Peyer's patch (tissue), 4 donors: Measurements from ENCODE around the gene DCC. TPM values are rescaled to one million over a fixed set of nuclear protein-coding genes. Genes with fewer than 3 reads are reported as not detected.

Experiments
- DNase-seq, 3 donors: peaks; one replicate each; pipeline ENCODE4 v3.0.0-alpha.2; 2017 to 2019
- H3K27ac ChIP-seq, 4 donors: fragments of 200-600 bp; sonication (generic); one replicate each; pipeline ENCODE4 v1.5.1; 2016 to 2019
- H3K27me3 ChIP-seq, 2 donors: fragments of 200-600 bp; sonication (generic); one replicate each; pipeline ENCODE4 v1.5.1; 2019
- H3K36me3 ChIP-seq, 3 donors: fragments of 200-600 bp; sonication (generic); one replicate each; pipeline ENCODE4 v1.5.1; 2016 to 2019
- H3K4me1 ChIP-seq, 4 donors: fragments of 200-600 bp; sonication (generic); one replicate each; pipeline ENCODE4 v1.5.1; 2016 to 2019
- H3K4me3 ChIP-seq, 4 donors: fragments of 200-600 bp; sonication (generic); 1 replicate in 3 of 4; 2 replicates in 1 of 4; pipeline ENCODE4 v1.5.1; 2016 to 2019; ENCODE audit warnings: mild to moderate bottlenecking in 1 of 4
- H3K9me3 ChIP-seq, 4 donors: fragments of 200-600 bp; sonication (generic); one replicate each; pipeline ENCODE4 v1.5.1; 2016 to 2019; ENCODE audit warnings: mild to moderate bottlenecking in 1 of 4
- CTCF ChIP-seq, 6 experiments: fragments of 450-650 bp in 4 of 6; fragments of 200-600 bp in 2 of 6; sonication (generic) in 1 of 6; IDR thresholded peaks; one replicate each; pipeline ENCODE4 v1.5.1; 2017 to 2019; ENCODE audit warnings: antibody characterized with exemption in 6 of 6, mild to moderate bottlenecking in 3 of 6, moderate library complexity in 1 of 6
- POLR2A ChIP-seq, 2 donors: fragments of 450-650 bp; IDR thresholded peaks; one replicate each; pipeline ENCODE4 v1.5.1; 2017; ENCODE audit warnings: antibody characterized with exemption in 2 of 2, mild to moderate bottlenecking in 2 of 2, moderate library complexity in 2 of 2
- total RNA-seq, 4 donors: library from RNA; depleted of rRNA; stranded (reverse); fragments of >200 nt; gene quantifications; one replicate each; pipeline ENCODE4 v1.1.0, GENCODE V29; 2016

Gene DCC
- total RNA-seq, 4 donors from 2014 or later, result 0.13 TPM; not detected in 3

- Histone ChIP-seq H3K36me3 (no peaks in the 10 kb centered on the region), H3K9me3 (no peaks in the 10 kb centered on the region), H3K4me3 (no peak overlapping the region), H3K27ac (no peak overlapping the region), H3K4me1 (no peaks in the 10 kb centered on the region), H3K27me3 (no peaks in the 10 kb centered on the region)
- DNase-seq, result no peak
- TF ChIP-seq CTCF (IDR thresholded peaks at IDR 0.05) (no peak), POLR2A (IDR thresholded peaks at IDR 0.05) (no peak)
Measured at GRCh38 chr18:52553441-52553840, 213.4 kb downstream of the DCC start.

GRCh38 chr18:52554180-52554579 is 214.2 kb downstream of the DCC start:
- no peak overlapping the region for H3K27ac ChIP-seq
- TF ChIP-seq CTCF (IDR thresholded peaks at IDR 0.05), result no peak
- TF ChIP-seq POLR2A (IDR thresholded peaks at IDR 0.05), result no peak
- H3K36me3 ChIP-seq, result no peaks in the 10 kb centered on the region
- H3K9me3 ChIP-seq, result no peaks in the 10 kb centered on the region
- no peak for DNase-seq
- no peak overlapping the region for H3K4me3 ChIP-seq
- H3K27me3 ChIP-seq, result no peaks in the 10 kb centered on the region
- H3K4me1 ChIP-seq, result no peaks in the 10 kb centered on the region

- Histone ChIP-seq H3K27me3 (no peaks in the 10 kb centered on the region), H3K27ac (no peak overlapping the region), H3K4me3 (no peak overlapping the region), H3K9me3 (no peaks in the 10 kb centered on the region), H3K36me3 (no peaks in the 10 kb centered on the region), H3K4me1 (no peaks in the 10 kb centered on the region)
- DNase-seq, result no peak
- TF ChIP-seq CTCF (IDR thresholded peaks at IDR 0.05) (no peak), POLR2A (IDR thresholded peaks at IDR 0.05) (no peak)
Measured at GRCh38 chr18:52567360-52567759, 227.4 kb downstream of the DCC start.

GRCh38 chr18:52569492-52569891 is 229.5 kb downstream of the DCC start:
- no peaks in the 10 kb centered on the region for H3K36me3 ChIP-seq
- H3K4me1 ChIP-seq, result no peaks in the 10 kb centered on the region
- H3K27me3 ChIP-seq, result no peaks in the 10 kb centered on the region
- no peaks in the 10 kb centered on the region for H3K9me3 ChIP-seq
- no peak for DNase-seq
- TF ChIP-seq CTCF (IDR thresholded peaks at IDR 0.05) (no peak), POLR2A (IDR thresholded peaks at IDR 0.05) (no peak)
- no peak overlapping the region for H3K27ac ChIP-seq
- H3K4me3 ChIP-seq, result no peak overlapping the region

GRCh38 chr18:52570975-52571374 is 231.0 kb downstream of the DCC start:
- no peak overlapping the region for H3K27ac ChIP-seq
- no peaks in the 10 kb centered on the region for H3K27me3 ChIP-seq
- DNase-seq, result no peak
- no peak overlapping the region for H3K4me3 ChIP-seq
- no peaks in the 10 kb centered on the region for H3K4me1 ChIP-seq
- TF ChIP-seq CTCF (IDR thresholded peaks at IDR 0.05) (no peak), POLR2A (IDR thresholded peaks at IDR 0.05) (no peak)
- no peaks in the 10 kb centered on the region for H3K36me3 ChIP-seq
- no peaks in the 10 kb centered on the region for H3K9me3 ChIP-seq
